Activated T-cell treated with anti-CD3 and anti-CD28 coated beads for 48 hours (primary cell): ENCODE data around the gene VEZF1.

Experiments used
- DNase-seq: peaks from one replicate; pipeline ENCODE4 v3.0.0-alpha.2; 2020; ENCODE audit warnings: low read depth

VEZF1 gene

DNA sequence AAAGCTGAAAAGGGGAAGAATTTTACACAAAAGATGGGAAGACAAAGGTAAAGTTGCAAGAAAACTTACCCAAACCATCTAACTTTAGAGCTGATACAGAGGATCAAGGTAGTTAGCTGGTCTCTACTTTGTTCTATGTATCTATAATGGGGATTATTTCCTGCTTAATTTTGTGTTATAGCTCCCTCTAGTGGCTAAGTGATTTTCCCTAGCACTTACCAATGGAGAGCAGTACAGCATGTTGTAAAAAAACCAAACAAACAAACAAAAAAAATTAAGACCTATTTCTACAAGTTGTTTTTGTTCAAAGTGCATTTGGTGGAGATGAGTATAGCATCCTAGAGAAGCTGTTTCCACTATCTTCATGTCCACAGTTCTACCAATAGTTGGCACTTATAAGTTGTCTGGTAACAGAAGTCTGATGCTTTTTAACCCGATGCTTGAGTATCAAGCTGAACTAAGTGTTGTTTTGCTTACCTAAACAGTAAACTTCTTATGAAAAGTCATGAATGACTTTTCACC is 11.5 kb upstream of the VEZF1 start:
- DNase-seq: no peak

DNA sequence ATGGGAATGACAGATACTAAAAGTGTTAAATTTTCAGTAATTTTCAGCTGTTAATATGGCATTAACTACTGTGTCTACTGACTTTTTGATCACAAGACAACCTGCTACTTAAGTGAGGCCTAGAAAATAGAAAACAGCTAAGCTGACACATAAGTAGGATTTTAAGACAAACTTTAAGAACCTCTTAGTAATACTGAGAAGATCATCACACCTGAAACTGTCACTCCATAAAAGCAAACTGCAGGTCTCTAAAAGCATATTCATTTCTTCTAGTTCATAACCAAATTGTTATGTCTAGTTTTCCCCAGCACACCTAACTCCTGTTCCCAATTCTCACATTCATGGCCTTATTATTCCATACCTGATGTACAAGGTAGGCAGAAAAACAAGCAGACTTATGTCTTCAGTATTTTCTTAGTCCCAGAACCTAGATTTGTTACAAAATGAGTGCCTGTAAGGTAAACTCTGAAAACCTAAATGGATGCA is 11.0 kb upstream of the VEZF1 start:
- DNase-seq: no peak

DNA sequence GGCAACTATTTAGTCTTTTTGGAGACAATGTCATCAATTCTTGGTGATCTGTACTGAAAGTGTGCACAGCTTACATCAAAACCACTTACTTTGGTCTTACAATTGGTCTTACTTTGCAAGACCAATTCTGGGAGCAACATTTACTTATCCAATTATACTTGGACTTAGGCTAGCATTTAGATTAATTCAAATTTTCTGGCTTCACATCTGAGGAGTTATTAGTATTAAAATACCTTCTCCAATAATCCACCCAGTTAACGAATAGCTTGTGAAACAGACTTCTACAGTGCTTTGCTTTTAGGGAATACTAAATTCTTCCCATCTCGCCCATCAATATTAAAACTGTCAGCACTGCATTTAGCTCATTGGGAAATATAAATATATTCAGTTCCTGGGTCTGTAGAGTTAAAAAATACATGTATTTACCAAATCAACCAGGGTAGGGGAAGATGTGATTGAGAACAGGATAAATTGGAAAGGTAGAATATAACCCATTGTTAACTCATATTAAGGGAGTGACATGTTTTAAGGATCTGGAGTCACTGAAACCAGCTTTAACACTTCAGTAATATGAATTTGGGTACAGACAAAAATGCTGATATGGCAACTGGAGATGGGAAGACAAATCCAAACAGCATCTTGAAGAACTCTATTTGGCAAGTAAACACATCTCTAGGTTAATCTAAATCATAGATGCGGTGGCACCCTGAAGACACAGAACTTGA is 9.2 kb upstream of the VEZF1 start:
- DNase-seq: no peak

DNA sequence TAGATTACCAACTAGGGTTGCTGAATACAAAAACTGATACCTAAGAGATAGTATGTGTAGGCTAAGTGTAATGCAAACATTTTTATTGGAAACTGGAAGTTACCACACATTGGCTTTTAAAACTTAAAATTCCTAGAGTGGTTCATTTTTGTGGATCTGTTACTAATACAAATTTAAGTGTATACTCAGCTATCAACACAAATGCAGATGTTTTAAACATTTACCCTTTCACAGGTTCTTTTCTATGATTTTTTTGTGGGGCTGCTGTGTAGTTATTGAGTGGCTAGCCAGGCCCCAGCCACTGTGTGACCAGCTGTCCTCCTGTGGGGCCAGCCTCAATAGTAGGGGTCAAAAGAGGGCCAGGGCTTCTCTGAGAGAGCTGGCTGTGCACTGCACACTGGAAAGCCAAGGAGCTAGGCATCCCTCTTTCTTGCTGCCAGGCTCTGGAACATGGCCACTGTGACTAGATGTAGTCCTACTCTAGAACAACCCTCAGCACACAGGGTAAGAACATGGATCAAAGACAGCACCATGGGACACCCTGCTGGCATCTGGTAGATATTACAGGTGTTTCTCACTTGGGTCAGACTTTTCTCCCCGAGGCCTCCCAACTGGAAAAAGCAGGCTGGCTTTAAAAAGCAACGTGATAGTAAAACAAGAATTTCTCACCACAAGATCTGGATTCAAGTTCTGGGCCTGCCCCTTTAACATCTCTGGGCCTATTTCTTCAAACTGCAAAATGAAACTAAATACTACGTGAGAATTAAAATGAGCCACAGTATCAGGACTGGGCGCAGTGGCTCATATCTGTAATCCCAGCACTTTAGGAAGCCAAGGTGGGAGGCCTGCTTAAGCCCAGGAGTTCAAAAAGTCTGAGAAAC is 7.3 kb upstream of the VEZF1 start:
- peak; percentile 42 for DNase-seq

DNA sequence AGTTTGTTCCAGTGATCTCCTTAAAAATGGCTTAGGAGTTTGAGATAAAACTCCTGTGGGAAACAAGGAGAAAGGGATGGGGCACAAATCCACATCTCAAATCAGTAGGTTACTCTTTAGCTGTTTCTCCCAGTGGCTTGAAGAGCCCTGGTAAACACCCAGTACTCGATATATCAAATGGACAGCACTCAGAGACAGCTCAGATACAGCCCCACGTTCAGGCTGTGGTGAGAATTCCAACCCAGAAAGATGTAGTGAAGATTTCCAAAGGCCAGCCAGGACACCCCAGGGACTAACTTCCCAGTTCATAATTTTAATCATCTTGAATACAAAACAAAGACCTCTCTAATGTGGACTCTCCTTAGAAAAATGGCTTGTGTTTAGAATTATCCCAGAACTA is 6.4 kb upstream of the VEZF1 start:
- DNase-seq: no peak

DNA sequence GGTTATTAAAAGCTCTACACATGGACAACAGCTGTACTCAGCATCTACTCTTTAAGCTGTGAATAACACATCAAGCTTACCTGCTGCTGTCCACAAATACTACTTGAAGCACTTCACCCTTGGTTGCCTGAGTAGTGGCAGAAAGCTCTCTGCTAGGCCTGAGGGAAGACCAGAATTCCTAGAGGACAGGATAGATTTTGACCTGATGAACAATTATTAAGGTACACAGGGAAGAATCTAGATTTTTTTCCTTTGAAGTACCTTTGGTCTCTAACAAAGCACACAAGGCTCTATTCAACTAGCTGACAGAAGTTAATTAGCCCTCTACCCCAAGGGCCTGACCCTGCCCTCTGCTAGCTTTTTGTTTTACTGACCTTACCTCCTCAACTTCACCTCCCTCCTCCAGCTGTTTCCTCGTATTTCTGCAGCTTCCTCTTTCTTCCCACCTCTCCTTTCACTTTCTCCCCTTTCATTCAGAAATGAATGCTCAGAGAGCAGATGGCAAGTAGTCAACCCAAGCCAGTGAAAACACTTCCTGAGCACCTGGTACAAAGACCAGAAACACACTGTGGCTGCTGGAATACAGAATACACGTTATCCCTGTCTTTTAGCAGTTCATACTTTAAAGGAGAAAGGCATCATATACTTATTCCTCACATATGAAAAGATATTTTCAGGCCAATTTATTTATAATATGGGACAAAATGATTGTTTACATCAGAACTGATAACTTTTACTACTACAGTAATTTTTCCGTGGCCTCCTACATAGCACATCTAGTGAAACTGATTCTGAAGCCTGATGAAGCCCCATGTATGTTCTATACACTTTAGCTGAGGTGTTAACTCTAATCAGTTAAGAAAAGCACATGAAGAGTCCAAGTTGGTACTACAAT is 5.7 kb upstream of the VEZF1 start:
- no peak for DNase-seq

DNA sequence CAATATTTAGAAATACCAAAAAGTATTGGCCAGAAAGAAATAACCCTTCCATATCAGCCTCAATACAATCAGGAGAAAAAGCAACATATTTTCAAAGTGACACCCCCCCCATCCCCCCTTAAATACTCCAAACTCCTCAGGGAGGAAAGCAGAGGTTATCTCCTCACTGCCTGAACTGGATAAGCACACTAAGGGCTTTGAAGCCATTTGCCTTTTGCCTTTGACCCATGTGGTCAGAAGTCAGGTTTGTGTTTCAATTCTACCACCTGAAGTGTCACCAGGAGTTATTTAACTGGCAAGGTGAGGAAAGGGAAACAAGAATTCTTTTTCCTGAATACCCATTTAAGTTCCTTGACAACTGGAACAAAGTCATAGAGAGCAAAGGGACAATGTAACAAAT is 3.5 kb upstream of the VEZF1 start:
- no peak for DNase-seq

DNA sequence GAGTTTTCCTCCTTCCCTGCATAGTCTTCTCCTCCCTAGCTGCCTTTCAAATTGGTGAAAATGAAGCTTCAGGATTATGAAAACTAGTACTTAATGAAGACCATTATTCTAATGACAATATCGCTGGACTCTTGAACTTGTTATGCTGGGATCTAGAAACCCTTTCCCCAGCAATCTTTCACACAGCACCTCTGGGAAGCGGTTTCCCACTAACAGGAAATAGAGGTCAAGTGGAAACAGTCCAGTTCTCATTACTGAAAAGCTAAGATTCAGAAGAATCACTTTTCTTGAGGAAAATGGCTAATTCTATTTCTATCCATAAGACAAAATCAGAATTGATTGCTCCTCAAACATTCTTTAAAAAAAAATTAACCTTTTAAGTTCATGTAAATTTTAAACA is 2.0 kb upstream of the VEZF1 start:
- no peak for DNase-seq

DNA sequence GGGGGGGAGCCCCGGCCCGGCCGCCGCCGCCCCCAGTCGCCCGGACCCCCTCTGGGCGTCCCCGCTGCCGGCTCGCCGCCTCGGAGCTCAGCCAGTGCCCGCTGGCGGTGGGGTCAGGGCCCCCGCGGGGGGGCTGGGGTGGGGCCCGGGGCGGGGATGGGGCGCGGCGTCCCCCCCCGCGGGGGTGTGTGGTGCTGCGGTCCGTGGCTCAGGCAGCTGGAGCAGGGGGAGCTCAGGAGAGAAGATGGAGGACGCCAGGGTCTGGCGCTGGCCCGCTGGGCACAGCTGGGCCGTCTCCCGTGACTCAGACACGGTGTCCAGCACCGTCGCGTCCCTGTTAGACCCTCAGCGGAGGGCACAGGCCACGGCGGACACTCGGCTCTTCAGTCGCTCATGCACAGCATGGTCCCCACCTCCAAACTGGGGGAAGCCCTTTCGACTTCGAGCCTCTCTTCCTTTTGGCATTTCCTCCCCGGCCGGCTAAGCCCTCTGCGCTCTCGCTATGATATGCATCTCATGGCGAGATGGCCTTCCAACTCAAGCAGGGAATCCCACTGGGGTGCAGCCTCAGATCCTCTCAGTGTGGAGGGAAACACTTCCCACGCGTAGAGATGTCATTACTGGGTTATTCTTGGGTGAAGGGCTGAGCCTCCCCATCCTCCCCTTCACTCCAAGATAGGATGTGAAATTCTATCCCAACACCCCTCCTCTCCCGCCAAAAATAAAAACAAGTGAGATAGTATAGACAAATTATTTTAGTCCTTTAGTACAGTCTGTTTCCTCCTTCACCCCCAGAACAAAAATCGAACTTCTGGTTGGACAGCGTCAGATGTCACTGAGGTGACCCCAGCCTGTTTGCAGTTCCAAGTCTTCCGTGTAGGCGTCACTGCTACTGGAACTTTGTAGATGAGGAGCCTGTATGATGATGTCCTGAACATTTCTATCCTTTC is 522 bp upstream of the VEZF1 start:
- DNase-seq: no peak

DNA sequence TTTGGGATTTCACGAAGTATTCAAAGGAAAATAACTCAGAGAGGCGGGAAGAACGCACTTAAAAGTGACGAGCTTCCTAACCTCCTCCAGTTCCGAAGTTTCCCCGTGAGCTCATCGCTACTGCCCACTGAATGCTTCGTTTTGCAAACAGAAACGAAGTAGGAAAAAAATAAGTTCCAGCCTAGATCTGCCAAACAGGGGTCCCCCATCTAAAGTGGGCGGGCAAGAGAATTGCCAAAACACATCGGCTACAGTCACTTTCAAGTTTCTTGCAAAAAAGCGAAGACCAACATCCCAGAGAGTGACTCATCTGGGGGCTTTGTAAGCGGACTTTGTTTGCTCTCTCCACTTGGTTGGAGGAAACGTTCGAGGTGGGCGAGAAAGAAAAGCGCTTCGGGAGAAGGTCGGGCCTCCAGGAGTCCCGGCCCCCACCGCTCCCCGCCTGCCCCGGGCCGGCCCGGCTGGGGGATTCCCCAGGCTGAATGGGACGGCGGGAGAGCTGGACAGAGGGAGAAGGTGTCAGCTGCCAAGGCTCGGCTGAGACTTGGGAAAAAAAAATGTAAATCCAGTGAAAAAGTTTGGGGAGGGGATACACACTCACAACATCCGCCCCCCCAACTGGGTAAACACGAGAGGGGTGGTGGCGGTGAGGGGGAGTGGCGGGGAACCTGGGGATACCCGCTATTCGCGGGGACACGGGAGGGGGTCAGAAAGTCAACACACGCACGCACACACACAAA is 1.0 kb downstream of the VEZF1 start:
- peak; percentile 34 for DNase-seq

DNA sequence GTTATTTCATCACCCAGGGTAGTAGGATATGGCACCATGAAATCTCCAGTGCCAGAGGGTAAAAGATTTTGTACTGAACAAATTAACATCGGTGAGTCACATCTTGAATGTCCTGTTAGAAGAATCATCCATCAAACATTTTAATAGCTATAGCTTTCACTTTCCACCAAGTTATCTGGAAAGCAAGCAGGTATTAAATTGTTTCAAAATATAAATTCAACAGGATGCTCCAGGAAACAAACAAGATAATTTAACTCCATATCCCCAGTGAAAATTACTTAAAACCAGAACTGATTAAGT is 2.4 kb downstream of the VEZF1 start:
- no peak for DNase-seq

DNA sequence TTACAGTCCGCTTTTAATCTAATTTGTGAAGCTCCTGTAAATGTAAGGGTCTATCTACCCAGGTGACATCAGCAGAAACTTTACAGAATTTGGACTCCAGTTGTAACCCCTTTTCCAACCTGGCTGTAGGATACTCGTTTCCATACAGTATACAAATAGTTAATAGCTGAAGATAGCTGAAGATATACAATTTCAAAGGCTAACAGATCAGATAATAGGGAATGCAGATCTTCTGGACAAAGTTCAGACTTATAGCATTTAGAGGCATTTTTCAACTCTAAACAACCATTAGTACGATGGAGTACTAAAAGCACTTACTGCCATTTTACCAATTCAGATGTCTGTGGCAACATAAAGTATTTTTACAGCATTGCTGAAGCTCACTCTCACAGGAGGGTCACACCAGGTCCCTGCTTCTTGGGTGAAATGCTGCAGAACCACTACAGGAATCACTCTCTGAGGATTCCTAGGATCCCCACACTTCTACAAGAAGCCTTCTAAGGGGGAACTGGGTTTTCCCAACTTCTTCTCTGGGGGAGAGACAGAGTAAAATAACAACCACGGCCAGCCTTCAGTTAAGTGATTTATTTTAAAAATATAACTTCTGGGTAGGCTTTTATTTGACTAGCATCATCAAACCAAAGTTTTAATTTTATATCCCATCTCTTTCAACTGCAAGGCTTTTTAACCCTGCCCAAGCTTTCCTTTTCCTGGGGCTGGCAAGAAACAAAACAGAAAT is 2.9 kb downstream of the VEZF1 start:
- no peak for DNase-seq

DNA sequence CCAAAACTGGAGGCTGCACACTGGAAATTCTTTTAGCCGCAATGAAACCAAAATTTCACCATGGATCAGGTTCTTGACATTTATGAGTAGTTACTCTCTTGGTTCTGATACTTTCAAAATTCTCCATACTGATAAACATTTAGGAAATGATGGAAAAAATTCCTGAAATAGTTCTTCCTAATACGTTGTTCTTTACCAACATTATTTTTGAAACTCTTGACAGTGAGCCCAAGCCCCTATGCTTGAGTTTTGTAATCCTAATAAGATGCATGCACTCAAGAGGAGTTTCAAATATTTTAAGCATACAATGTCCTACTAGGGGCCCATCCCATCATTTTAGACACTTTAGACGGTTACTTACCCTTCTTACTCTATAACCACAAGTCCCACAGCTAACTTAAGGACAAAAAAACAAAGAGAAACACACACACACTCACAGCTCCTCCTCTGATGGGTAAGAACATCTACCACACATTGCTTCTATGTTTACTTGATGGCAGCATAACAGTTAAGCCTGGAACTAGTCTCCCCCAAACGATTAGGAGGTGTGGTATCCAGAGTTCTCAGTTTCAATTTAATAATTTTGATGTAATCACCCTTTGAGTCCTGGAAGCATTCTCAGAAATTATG is 3.7 kb downstream of the VEZF1 start:
- DNase-seq: no peak

DNA sequence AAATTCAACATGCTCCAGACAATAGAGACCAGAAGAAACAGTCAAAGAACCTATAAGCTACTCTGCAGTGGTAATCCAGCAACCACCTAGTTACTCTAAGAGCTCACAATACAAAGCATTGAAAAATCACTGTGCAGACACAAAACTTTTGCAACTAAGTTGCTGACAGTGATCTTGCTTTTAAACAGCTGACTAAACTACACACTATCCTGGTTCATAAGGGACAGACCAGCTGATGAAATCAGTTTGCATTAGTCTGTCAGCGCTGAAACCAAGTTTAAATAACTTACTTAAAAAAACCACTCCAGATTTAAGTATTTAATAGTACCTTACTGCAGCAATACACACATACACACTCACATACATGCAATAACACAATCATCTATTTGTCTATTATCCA is 4.6 kb downstream of the VEZF1 start:
- DNase-seq: no peak

DNA sequence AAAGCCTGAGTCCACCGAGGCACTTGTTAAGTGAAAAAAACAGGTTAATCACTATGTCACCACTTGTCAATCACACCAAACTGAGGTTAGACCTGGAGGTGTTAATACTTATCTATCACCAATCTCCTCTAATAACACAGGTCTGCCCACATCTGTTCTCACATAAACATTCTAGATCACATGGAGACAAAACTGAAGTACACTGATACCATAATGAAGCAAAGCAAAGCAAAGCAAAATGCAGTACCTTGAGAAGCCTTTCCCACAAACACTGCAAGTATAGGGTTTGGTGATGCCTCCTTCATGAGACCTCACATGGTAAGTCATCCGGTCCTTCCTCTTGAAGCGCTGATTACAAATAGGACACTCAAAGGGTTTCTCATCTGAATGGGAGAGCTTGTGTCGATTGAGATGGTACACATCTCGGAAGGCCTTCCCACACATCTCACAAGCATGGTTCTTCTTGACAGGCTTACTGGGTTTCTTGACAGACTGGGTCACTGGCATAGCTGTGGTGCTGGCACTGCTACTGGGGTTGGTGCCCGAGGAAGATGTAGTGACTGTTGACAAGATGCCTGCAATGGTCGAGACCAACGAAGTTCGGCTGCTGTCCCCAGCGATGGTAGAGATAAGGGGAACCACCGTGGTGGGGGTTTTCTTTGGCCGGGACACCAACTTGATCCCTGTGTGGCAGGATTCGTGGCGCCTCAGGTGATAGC is 5.4 kb downstream of the VEZF1 start:
- no peak for DNase-seq

DNA sequence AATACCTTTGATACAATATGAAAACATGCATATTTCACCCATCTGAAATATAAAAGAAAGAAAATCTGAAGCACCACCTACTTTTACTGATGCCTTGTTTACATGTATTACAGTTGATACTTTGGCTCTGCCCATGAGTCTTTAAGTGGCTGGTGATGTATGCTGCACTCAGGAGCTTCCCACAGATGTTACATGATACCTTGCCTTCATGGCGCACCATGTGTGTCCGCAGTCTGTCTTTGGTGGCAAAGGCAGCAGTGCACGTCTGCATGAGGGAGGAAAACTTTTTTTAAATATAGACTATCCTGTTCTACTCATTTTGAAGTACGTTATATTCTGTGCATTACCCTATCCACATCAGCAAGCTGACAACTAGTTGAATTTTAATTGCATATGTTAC is 7.5 kb downstream of the VEZF1 start:
- DNase-seq: no peak

DNA sequence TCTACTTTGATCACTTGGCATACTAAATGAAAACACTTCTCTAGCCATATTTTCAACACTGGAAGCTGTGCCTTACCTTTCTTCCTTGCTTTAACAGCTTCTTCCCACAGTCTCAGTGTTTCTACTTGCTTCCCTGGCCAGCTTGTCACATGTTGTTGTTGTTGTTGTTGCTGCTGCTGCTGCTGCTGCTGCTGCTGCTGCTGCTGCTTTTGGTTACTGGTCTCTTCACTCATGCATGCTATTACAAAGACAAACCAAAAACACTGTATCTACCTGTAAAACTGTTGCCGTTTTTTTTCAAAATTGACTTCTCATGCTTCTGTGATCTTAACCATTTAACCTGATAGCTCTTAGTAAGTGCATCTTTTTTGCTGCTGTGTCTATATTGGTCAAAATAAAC is 9.0 kb downstream of the VEZF1 start:
- no peak for DNase-seq

DNA sequence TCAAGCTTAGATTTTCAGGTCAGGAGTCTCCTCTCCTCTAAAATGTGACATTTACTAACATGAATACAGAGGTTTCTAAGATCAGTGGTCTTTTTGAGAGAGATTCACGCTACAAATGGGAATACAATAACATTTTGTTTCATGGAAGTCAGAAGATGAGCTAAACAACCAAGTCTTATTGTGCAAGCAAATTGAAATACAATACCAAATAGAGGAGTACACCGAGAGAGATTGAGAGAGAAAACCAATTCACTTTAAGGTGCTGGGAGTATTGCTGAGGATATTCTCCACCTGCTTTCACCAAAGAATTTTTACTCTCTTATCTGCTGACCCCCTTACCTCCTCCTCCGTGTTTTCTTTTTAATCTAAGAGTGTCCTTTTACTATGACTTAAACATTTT is 11.5 kb downstream of the VEZF1 start:
- DNase-seq: no peak

DNA sequence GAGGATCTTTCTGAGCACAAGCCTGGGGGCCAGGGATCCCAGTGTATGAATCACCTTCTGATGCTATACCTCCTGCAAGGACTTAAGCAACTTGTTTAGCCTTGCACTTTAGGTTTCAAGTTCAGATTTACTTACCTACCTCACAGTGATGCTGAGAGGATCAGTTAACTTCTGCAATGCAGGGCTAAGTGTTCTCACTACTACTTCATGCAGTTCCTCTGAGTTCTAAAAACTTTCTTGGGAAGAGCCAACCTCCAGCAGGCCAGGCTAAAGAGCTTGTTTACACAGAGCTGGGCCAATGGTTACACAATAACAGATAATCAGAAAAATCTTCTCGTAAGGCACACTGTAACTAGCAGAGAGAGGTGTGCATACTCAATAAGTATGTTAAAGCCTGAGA is 13.0 kb downstream of the VEZF1 start:
- no peak for DNase-seq
